Measurements from ENCODE around the gene TNFRSF12A.

DNA sequence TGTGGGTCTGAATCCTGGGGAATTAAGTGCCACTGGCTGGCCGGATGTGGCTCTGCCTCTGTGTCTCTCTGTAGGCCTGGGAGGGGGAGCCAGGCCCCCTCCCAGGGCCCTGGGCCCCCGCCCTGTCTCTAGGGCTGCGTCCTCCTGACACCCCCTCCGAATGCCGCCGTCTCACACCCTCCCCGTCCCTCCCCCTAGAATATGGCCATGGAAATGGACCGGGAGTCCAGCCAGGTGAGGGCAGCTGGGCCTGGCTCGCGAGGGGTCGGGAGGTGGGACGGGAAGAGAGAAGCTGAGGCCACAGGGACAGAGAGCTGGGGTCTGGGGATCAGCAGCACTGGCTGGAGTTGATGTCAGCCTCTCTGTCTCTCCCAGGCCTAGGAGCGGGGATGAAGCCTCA, 23.9 kb upstream of the TNFRSF12A start:
- TF ChIP-seq, protein P1, sequence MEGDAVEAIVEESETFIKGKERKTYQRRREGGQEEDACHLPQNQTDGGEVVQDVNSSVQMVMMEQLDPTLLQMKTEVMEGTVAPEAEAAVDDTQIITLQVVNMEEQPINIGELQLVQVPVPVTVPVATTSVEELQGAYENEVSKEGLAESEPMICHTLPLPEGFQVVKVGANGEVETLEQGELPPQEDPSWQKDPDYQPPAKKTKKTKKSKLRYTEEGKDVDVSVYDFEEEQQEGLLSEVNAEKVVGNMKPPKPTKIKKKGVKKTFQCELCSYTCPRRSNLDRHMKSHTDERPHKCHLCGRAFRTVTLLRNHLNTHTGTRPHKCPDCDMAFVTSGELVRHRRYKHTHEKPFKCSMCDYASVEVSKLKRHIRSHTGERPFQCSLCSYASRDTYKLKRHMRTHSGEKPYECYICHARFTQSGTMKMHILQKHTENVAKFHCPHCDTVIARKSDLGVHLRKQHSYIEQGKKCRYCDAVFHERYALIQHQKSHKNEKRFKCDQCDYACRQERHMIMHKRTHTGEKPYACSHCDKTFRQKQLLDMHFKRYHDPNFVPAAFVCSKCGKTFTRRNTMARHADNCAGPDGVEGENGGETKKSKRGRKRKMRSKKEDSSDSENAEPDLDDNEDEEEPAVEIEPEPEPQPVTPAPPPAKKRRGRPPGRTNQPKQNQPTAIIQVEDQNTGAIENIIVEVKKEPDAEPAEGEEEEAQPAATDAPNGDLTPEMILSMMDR (IDR thresholded peaks at IDR 0.05), result no peak
- TF ChIP-seq POLR2A (IDR thresholded peaks at IDR 0.05; ENCODE audit: low read depth) (no peak), POLR2AphosphoS5 (IDR thresholded peaks at IDR 0.05) (no peak)

All from esophagus muscularis mucosa (tissue), 3 donors.